KOPT-K1 (cell line): ENCODE data around the gene KRT86.
"Not testable (repeated sequence)": the region's sequence is repeated elsewhere in the genome, so short reads cannot be mapped to it uniquely, and the experiment has no call there.

ENCODE experiments used
- H3K27ac ChIP-seq: fragments of 200-600 bp; sonication (generic); 2 replicates; pipeline ENCODE4 v1.5.1; 2016; ENCODE audit warnings: antibody characterized with exemption, mild to moderate bottlenecking, low read depth, low read length; ENCODE audit not compliant: poor library complexity, severe bottlenecking
- H3K36me3 ChIP-seq: fragments of 200-600 bp; sonication (generic); 2 replicates; pipeline ENCODE4 v1.5.1; 2017; ENCODE audit warnings: antibody characterized with exemption, mild to moderate bottlenecking, low read length, moderate library complexity; ENCODE audit not compliant: insufficient read depth
- H3K9me3 ChIP-seq: fragments of 200-600 bp; sonication (generic); 2 replicates; pipeline ENCODE4 v1.5.1; 2017; ENCODE audit warnings: antibody characterized with exemption, low read length, mild to moderate bottlenecking; ENCODE audit not compliant: insufficient read depth, poor library complexity, severe bottlenecking

The KRT86 gene

GRCh38 chr12:52235001-52235764 lies 39.3 kb upstream of the KRT86 start:
- H3K27ac ChIP-seq = no peak overlapping the region
- H3K36me3 ChIP-seq = no peaks in the 10 kb centered on the region
- H3K9me3 ChIP-seq = no peaks in the 10 kb centered on the region

- Histone ChIP-seq H3K36me3 (no peaks in the 10 kb centered on the region), H3K9me3 (no peaks in the 10 kb centered on the region), H3K27ac (no peak overlapping the region)
Observed at GRCh38 chr12:52235822-52236361, 38.6 kb upstream of the KRT86 start.

GRCh38 chr12:52236386-52237050 lies 37.9 kb upstream of the KRT86 start:
- no peak overlapping the region for H3K27ac ChIP-seq
- no peaks in the 10 kb centered on the region for H3K9me3 ChIP-seq
- no peaks in the 10 kb centered on the region for H3K36me3 ChIP-seq

GRCh38 chr12:52238207-52238840 lies 36.1 kb upstream of the KRT86 start:
- H3K27ac ChIP-seq = no peak overlapping the region
- H3K9me3 ChIP-seq = no peaks in the 10 kb centered on the region
- H3K36me3 ChIP-seq = no peaks in the 10 kb centered on the region

- Histone ChIP-seq H3K9me3 (no peaks in the 10 kb centered on the region), H3K36me3 (no peaks in the 10 kb centered on the region), H3K27ac (no peak overlapping the region)
Observed at GRCh38 chr12:52238916-52239646, 35.4 kb upstream of the KRT86 start.

- Histone ChIP-seq H3K36me3 (no peaks in the 10 kb centered on the region), H3K9me3 (no peaks in the 10 kb centered on the region), H3K27ac (no peak overlapping the region)
Observed at GRCh38 chr12:52239767-52240166, 34.7 kb upstream of the KRT86 start.

- H3K36me3 ChIP-seq, H3K27ac ChIP-seq, H3K9me3 ChIP-seq: not testable (repeated sequence)
Observed at GRCh38 chr12:52240247-52240646, 34.2 kb upstream of the KRT86 start.

GRCh38 chr12:52241205-52241842 lies 33.1 kb upstream of the KRT86 start:
- no peaks in the 10 kb centered on the region for H3K36me3 ChIP-seq
- no peak overlapping the region for H3K27ac ChIP-seq
- H3K9me3 ChIP-seq = no peaks in the 10 kb centered on the region

GRCh38 chr12:52242442-52243258 lies 31.8 kb upstream of the KRT86 start:
- Histone ChIP-seq H3K9me3 (no peaks in the 10 kb centered on the region), H3K36me3 (no peaks in the 10 kb centered on the region), H3K27ac (no peak overlapping the region)

GRCh38 chr12:52243259-52243855 lies 31.1 kb upstream of the KRT86 start:
- Histone ChIP-seq H3K36me3 (no peaks in the 10 kb centered on the region), H3K27ac (no peak overlapping the region), H3K9me3 (no peaks in the 10 kb centered on the region)

- no peaks in the 10 kb centered on the region for H3K9me3 ChIP-seq
- no peak overlapping the region for H3K27ac ChIP-seq
- no peaks in the 10 kb centered on the region for H3K36me3 ChIP-seq
Observed at GRCh38 chr12:52243856-52244614, 30.4 kb upstream of the KRT86 start.

- Histone ChIP-seq H3K36me3 (no peaks in the 10 kb centered on the region), H3K27ac (no peak overlapping the region)
Observed at GRCh38 chr12:52244615-52244994, 29.8 kb upstream of the KRT86 start.

More at GRCh38 chr12:52244615-52244994, 29.8 kb upstream of the KRT86 start:
- H3K9me3 ChIP-seq = no peaks in the 10 kb centered on the region
